ENCODE results near the gene CHD2. TPM values are rescaled to one million over a fixed set of nuclear protein-coding genes. Genes with fewer than 3 reads are reported as not detected.
A peak's percentile ranks its signal among the peaks of the same experiment; 100 is the strongest.

Gene CHD2
- total and polyA plus RNA-seq, 2 donors, result 62.0 to 78.7 TPM

DNA sequence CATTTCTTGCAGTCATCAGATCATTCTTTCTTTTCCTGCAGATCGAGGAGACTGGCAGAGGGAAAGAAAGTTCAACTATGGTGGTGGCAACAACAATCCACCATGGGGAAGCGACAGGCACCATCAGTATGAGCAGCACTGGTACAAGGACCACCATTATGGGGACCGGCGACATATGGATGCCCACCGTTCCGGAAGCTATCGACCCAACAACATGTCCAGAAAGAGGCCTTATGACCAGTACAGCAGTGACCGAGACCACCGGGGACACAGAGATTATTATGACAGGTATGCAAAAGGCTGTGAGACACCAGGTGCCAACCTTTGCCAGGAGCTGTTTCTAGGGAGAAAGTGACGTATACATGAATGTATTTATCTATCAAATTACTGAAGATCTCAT lies 119.8 kb downstream of the CHD2 start:
- Histone ChIP-seq H3K4me1 (ENCODE audit: control insufficient read depth in 2 of 2, insufficient read depth in 2 of 2, low read length in 2 of 2) (no peaks in the 10 kb centered on the region), H3K9me3 (ENCODE audit: control insufficient read depth in 2 of 2, insufficient read depth in 1 of 2, low read length in 1 of 2) (no peaks in the 10 kb centered on the region), H3K4me3 (ENCODE audit: low read length in 2 of 2) (no peak overlapping the region), H3K27me3 (ENCODE audit: control insufficient read depth in 2 of 2, insufficient read depth in 1 of 2, low read length in 1 of 2) (no peaks in the 10 kb centered on the region), H3K27ac (ENCODE audit: low read depth in 1 of 2, low read length in 1 of 2) (no peak overlapping the region), H3K36me3 (ENCODE audit: control insufficient read depth in 2 of 2, insufficient read depth in 2 of 2, low read length in 1 of 2) (peaks cover 71 to 97% of the 10 kb centered on the region in 2 donors)
- no peak for DNase-seq (ENCODE audit: low read depth in 6 of 9, low spot score in 9 of 9)
- 98% methylated on average over 10 of the region's 10 CpGs for WGBS

DNA sequence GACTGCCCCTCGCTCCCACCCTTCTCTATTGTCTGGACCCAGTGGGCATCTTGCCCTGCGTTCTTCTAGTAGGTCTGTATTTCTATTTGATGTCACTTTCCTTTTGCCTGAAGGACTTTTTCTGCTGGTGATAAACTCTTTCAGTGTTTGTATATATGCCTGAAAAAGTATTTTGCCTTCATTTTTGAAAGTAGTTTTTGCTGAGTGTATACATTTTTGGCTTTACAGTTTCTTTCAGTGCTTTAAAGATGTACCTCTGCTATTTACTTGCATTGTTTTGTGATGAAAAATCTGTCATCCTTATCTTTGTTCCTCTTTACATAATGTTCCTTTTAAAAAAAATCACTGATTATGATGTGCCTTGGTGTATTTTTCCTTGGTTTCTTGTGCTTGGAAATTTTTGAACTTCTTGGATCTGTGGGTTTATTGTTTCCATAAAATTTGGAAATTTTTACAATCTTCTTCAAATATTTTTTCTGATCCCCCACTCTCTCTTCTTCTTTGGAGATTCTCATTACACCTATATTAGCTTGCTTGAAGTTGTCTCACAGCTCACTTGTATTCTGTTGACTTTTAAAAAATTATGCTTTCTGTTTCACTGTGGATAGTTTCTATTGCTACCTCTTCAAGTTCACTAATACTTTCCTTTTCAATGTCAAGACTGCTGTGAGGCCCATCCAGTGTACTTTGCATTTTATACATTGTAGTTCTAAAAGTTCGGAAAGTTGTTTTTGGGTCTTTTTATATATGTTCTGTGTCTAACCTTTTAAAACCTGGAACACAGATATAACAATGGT lies 121.0 kb downstream of the CHD2 start:
- Histone ChIP-seq H3K27ac (ENCODE audit: low read depth in 1 of 2, low read length in 1 of 2) (peak overlapping the region in 1 of 2 donors; percentile 20), H3K27me3 (ENCODE audit: control insufficient read depth in 2 of 2, insufficient read depth in 1 of 2, low read length in 1 of 2) (no peaks in the 10 kb centered on the region), H3K4me1 (ENCODE audit: control insufficient read depth in 2 of 2, insufficient read depth in 2 of 2, low read length in 2 of 2) (no peaks in the 10 kb centered on the region), H3K4me3 (ENCODE audit: low read length in 2 of 2) (no peak overlapping the region), H3K9me3 (ENCODE audit: control insufficient read depth in 2 of 2, insufficient read depth in 1 of 2, low read length in 1 of 2) (no peaks in the 10 kb centered on the region), H3K36me3 (ENCODE audit: control insufficient read depth in 2 of 2, insufficient read depth in 2 of 2, low read length in 1 of 2) (peaks cover 70 to 97% of the 10 kb centered on the region in 2 donors)
- 97% methylated on average over 3 of the region's 3 CpGs for WGBS
- no peak for DNase-seq (ENCODE audit: low read depth in 6 of 9, low spot score in 9 of 9)

- H3K9me3 ChIP-seq (ENCODE audit: control insufficient read depth in 2 of 2, insufficient read depth in 1 of 2, low read length in 1 of 2), result no peaks in the 10 kb centered on the region
- 98% methylated on average over 10 of the region's 10 CpGs for WGBS
- no peaks in the 10 kb centered on the region for H3K4me1 ChIP-seq (ENCODE audit: control insufficient read depth in 2 of 2, insufficient read depth in 2 of 2, low read length in 2 of 2)
- H3K27me3 ChIP-seq (ENCODE audit: control insufficient read depth in 2 of 2, insufficient read depth in 1 of 2, low read length in 1 of 2), result no peaks in the 10 kb centered on the region
- peaks cover 67 to 82% of the 10 kb centered on the region in 2 donors for H3K36me3 ChIP-seq (ENCODE audit: control insufficient read depth in 2 of 2, insufficient read depth in 2 of 2, low read length in 1 of 2)
- no peak for DNase-seq (ENCODE audit: low read depth in 6 of 9, low spot score in 9 of 9)
- no peak overlapping the region for H3K4me3 ChIP-seq (ENCODE audit: low read length in 2 of 2)
- H3K27ac ChIP-seq (ENCODE audit: low read depth in 1 of 2, low read length in 1 of 2), result no peak overlapping the region
Observed at GRCh38 chr15:93024293-93024692, 124.2 kb downstream of the CHD2 start.

DNA sequence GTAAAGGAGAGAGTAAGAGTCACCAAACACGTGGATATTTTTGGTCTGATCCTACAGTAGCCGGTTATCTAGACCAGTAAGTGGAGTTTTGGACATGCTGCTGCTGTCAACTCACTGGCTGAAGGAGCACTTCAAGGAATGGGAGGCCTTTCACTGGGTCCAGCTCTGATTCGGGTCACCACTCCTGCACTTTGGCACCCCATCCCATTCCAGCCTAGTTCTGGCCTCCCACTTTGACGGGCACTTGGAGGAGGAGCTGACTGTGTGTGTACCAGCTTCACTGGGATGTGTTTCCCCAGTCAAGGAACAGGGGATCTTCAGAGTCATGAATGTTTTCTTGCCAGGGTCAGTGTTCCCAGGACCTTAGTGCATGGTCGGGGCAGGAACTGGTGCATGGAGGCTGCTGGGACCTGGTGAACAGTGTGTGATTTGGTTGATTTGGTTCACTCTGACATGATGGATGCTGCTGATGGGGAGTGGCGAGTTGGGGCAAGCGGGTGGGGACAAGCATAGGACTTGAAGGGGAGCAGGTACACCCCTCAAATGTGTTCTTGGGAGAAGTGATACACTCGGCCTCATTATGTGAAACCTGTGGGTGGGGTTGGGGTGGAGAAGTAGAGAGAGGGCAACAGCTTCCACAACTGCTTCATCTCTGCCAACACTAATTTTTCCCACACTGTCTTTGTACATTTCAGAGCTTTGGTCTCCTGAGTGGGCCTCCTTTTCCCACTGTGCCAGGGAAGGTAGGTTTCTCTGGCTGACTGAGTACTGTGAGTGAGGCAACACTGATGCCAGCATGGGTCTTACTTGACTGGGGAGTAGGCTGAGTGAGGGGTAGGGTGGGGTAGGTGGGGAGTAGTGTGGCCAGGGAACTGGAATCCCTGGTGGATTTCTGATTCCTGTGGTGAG lies 124.8 kb downstream of the CHD2 start:
- Histone ChIP-seq H3K36me3 (ENCODE audit: control insufficient read depth in 2 of 2, insufficient read depth in 2 of 2, low read length in 1 of 2) (peaks cover 62 to 75% of the 10 kb centered on the region in 2 donors), H3K27me3 (ENCODE audit: control insufficient read depth in 2 of 2, insufficient read depth in 1 of 2, low read length in 1 of 2) (no peaks in the 10 kb centered on the region), H3K4me1 (ENCODE audit: control insufficient read depth in 2 of 2, insufficient read depth in 2 of 2, low read length in 2 of 2) (no peaks in the 10 kb centered on the region), H3K4me3 (ENCODE audit: low read length in 2 of 2) (no peak overlapping the region), H3K27ac (ENCODE audit: low read depth in 1 of 2, low read length in 1 of 2) (peak overlapping the region in 1 of 2 donors; percentile 48), H3K9me3 (ENCODE audit: control insufficient read depth in 2 of 2, insufficient read depth in 1 of 2, low read length in 1 of 2) (no peaks in the 10 kb centered on the region)
- DNase-seq (ENCODE audit: low read depth in 6 of 9, low spot score in 9 of 9), result no peak
- WGBS, result 96% methylated on average over 8 of the region's 8 CpGs

- peaks cover 3 to 4% of the 10 kb centered on the region in 2 donors for H3K4me1 ChIP-seq (ENCODE audit: control insufficient read depth in 2 of 2, insufficient read depth in 2 of 2, low read length in 2 of 2)
- H3K27ac ChIP-seq (ENCODE audit: low read depth in 1 of 2, low read length in 1 of 2), result no peak overlapping the region
- peaks cover 56 to 69% of the 10 kb centered on the region in 2 donors for H3K36me3 ChIP-seq (ENCODE audit: control insufficient read depth in 2 of 2, insufficient read depth in 2 of 2, low read length in 1 of 2)
- DNase-seq (ENCODE audit: low read depth in 6 of 9, low spot score in 9 of 9), result no peak
- no peaks in the 10 kb centered on the region for H3K27me3 ChIP-seq (ENCODE audit: control insufficient read depth in 2 of 2, insufficient read depth in 1 of 2, low read length in 1 of 2)
- H3K4me3 ChIP-seq (ENCODE audit: low read length in 2 of 2), result no peak overlapping the region
- WGBS, result 94% methylated on average over 1 of the region's 1 CpG
- no peaks in the 10 kb centered on the region for H3K9me3 ChIP-seq (ENCODE audit: control insufficient read depth in 2 of 2, insufficient read depth in 1 of 2, low read length in 1 of 2)
Observed at GRCh38 chr15:93025625-93025982, 125.5 kb downstream of the CHD2 start.

DNA sequence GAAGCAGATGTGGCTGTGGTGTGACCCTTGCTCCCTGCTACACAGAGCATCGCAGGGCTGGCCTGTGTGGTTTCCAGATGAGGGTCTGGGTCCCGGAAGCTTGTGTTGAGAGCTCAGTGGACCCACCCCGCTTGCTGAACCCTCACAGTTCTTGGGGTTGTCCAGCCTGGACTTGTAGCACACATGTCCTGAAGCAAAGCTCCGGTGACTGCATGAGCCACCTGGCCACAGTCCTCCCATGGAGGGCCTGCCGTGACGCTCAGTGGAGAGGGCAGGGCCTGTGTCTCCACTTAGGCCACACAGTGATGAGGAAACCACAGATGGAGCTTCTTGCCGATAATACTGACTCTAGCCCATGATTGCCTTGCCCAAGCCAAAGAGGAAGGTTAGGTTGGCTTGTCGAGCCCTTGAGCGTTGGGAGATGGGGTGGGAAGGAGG lies 126.3 kb downstream of the CHD2 start:
- Histone ChIP-seq H3K27me3 (ENCODE audit: control insufficient read depth in 2 of 2, insufficient read depth in 1 of 2, low read length in 1 of 2) (no peaks in the 10 kb centered on the region), H3K4me1 (ENCODE audit: control insufficient read depth in 2 of 2, insufficient read depth in 2 of 2, low read length in 2 of 2) (peaks cover 5 to 7% of the 10 kb centered on the region in 2 donors), H3K4me3 (ENCODE audit: low read length in 2 of 2) (no peak overlapping the region), H3K36me3 (ENCODE audit: control insufficient read depth in 2 of 2, insufficient read depth in 2 of 2, low read length in 1 of 2) (peaks cover 52 to 61% of the 10 kb centered on the region in 2 donors), H3K9me3 (ENCODE audit: control insufficient read depth in 2 of 2, insufficient read depth in 1 of 2, low read length in 1 of 2) (no peaks in the 10 kb centered on the region), H3K27ac (ENCODE audit: low read depth in 1 of 2, low read length in 1 of 2) (no peak overlapping the region)
- DNase-seq (ENCODE audit: low read depth in 6 of 9, low spot score in 9 of 9), result no peak
- WGBS, result 94% methylated on average over 9 of the region's 9 CpGs

- Histone ChIP-seq H3K27ac (ENCODE audit: low read depth in 1 of 2, low read length in 1 of 2) (no peak overlapping the region), H3K4me1 (ENCODE audit: control insufficient read depth in 2 of 2, insufficient read depth in 2 of 2, low read length in 2 of 2) (peaks cover 5 to 7% of the 10 kb centered on the region in 2 donors), H3K27me3 (ENCODE audit: control insufficient read depth in 2 of 2, insufficient read depth in 1 of 2, low read length in 1 of 2) (no peaks in the 10 kb centered on the region), H3K4me3 (ENCODE audit: low read length in 2 of 2) (no peak overlapping the region), H3K36me3 (ENCODE audit: control insufficient read depth in 2 of 2, insufficient read depth in 2 of 2, low read length in 1 of 2) (peaks cover 44 to 51% of the 10 kb centered on the region in 2 donors), H3K9me3 (ENCODE audit: control insufficient read depth in 2 of 2, insufficient read depth in 1 of 2, low read length in 1 of 2) (no peaks in the 10 kb centered on the region)
- DNase-seq (ENCODE audit: low read depth in 6 of 9, low spot score in 9 of 9), result no peak
- 93% methylated on average over 10 of the region's 10 CpGs for WGBS
Observed at GRCh38 chr15:93027413-93027812, 127.3 kb downstream of the CHD2 start.

DNA sequence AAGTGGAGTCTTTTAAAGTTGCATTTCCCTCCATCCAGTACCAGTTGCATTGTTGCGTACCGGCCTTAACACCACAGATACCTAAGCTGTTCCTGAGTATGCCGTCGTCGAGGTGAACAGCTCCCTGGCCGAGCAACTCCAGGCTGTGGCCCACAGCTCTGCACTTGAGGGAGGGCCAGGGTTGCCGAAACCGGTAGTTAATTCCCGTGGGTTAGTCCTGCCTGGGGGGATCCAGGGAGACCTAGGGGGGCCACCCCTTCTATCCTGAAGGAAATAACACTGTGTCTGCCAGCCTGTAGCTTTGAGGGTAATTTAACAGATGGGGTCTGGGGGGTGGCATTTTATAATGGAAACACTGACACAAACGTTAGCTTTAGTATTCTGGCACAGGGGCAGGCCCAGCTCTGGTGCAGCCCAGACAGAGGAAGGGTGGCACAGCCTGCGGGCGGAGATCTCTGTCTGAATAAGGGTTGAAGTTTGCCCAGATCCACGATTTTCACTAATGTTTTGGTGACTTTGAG lies 128.0 kb downstream of the CHD2 start:
- H3K27me3 ChIP-seq (ENCODE audit: control insufficient read depth in 2 of 2, insufficient read depth in 1 of 2, low read length in 1 of 2), result no peaks in the 10 kb centered on the region
- H3K4me1 ChIP-seq (ENCODE audit: control insufficient read depth in 2 of 2, insufficient read depth in 2 of 2, low read length in 2 of 2), result peaks cover 5 to 7% of the 10 kb centered on the region in 2 donors
- DNase-seq (ENCODE audit: low read depth in 6 of 9, low spot score in 9 of 9), result no peak
- H3K4me3 ChIP-seq (ENCODE audit: low read length in 2 of 2), result no peak overlapping the region
- H3K27ac ChIP-seq (ENCODE audit: low read depth in 1 of 2, low read length in 1 of 2), result peak overlapping the region in 1 of 2 donors; percentile 31
- H3K36me3 ChIP-seq (ENCODE audit: control insufficient read depth in 2 of 2, insufficient read depth in 2 of 2, low read length in 1 of 2), result peaks cover 36 to 43% of the 10 kb centered on the region in 2 donors
- no peaks in the 10 kb centered on the region for H3K9me3 ChIP-seq (ENCODE audit: control insufficient read depth in 2 of 2, insufficient read depth in 1 of 2, low read length in 1 of 2)
- WGBS, result 92% methylated on average over 13 of the region's 13 CpGs
